HCT116 (cell line): ENCODE measurements around the gene SCN8A. TPM values are rescaled to one million over a fixed set of nuclear protein-coding genes. Genes with fewer than 3 reads are reported as not detected.

Source experiments
- ATAC-seq: fragments of 200-7000 bp; cut with Tn5 transposase; 2 replicates; pipeline ENCODE4 v1.9.1; 2020; ENCODE audit warnings: mild to moderate bottlenecking, moderate library complexity
- BruUV-seq: library from RNA; stranded (reverse); fragments of 400-500 nt; replicated peaks from 2 replicates; lab custom pipeline; 2021; lab: Mats Ljungman, UMichigan
- CTCF ChIA-PET: fragments of 300-600 bp; sonication (Branson Sonifier 250); formaldehyde crosslinking; loops from one replicate; lab custom pipeline; 2021; ENCODE audit warnings: antibody characterized with exemption; lab: Charles Lee
- POLR2A ChIA-PET: fragments of 300-600, 350-600 bp; sonication (Branson Sonifier 250); formaldehyde crosslinking; loops from one replicate; lab custom pipeline; 2021; ENCODE audit warnings: antibody characterized with exemption; lab: Charles Lee
- RAD21 ChIA-PET, 2 experiments: fragments of 300-600 bp; sonication (Branson Sonifier 250); formaldehyde crosslinking; loops; one replicate each; lab custom pipeline; 2023; ENCODE audit warnings: low total read pairs in 2 of 2; ENCODE audit not compliant: uncharacterized antibody in 2 of 2, unreplicated experiment in 2 of 2, low non-redundant PET in 1 of 2; lab: Charles Lee
- DNase-seq: peaks from one replicate; pipeline ENCODE4 v3.0.0-alpha.2; 2010; ENCODE audit warnings: low read depth, low spot score
- H2AFZ ChIP-seq: fragments of 200-600 bp; shearing (Covaris generic), sonication (generic); 2 replicates; pipeline ENCODE4 v1.6.1; 2017; ENCODE audit warnings: low read depth, mixed run types, mixed read lengths, antibody characterized with exemption, low read length; ENCODE audit not compliant: poor library complexity, severe bottlenecking
- H3K27ac ChIP-seq: 2 replicates; pipeline ENCODE4 v1.5.1; 2012; ENCODE audit warnings: low read depth, low read length
- H3K27me3 ChIP-seq: fragments of 200-600 bp; sonication (generic); 2 replicates; pipeline ENCODE4 v1.6.1; 2016; ENCODE audit warnings: mixed run types, low read length, mixed read lengths; ENCODE audit not compliant: insufficient read depth
- H3K36me3 ChIP-seq, 2 experiments: fragments of 200-500 bp in 1 of 2; fragments of 200-600 bp in 1 of 2; sonication (Bioruptor generic) in 1 of 2; sonication (generic) in 1 of 2; 2 replicates each; pipeline versions ENCODE4 v1.5.1 to v1.6.1; 2014 to 2016; ENCODE audit warnings: low read length in 2 of 2, inconsistent platforms in 1 of 2, mixed read lengths in 1 of 2, mixed run types in 1 of 2; ENCODE audit not compliant: insufficient read depth in 2 of 2, control insufficient read depth in 1 of 2
- H3K4me1 ChIP-seq, 2 experiments: fragments of 200-600 bp in 1 of 2; sonication (generic) in 1 of 2; 2 replicates each; pipeline versions ENCODE4 v1.5.1 to v1.6.1; 2012 to 2017; ENCODE audit warnings: low read length in 2 of 2, inconsistent platforms in 1 of 2, mild to moderate bottlenecking in 1 of 2, mixed read lengths in 1 of 2, mixed run types in 1 of 2, moderate library complexity in 1 of 2; ENCODE audit not compliant: insufficient read depth in 2 of 2, control insufficient read depth in 1 of 2
- H3K4me2 ChIP-seq: fragments of 200-600 bp; sonication (generic); 2 replicates; pipeline ENCODE4 v1.6.1; 2017; ENCODE audit warnings: mixed run types, low read length, mixed read lengths
- H3K4me3 ChIP-seq, 2 experiments: fragments of 200-600 bp in 1 of 2; sonication (generic) in 1 of 2; replicated peaks in 1 of 2; 2 replicates each; pipeline ENCODE4 v1.5.1; 2011 to 2016; ENCODE audit warnings: low read length in 2 of 2, control low read depth in 1 of 2, low read depth in 1 of 2, mild to moderate bottlenecking in 1 of 2, mixed read lengths in 1 of 2, mixed run types in 1 of 2
- H3K79me2 ChIP-seq: fragments of 200-600 bp; sonication (generic); 2 replicates; pipeline ENCODE4 v1.6.1; 2017; ENCODE audit warnings: mild to moderate bottlenecking, mixed run types, low read length, moderate library complexity, mixed read lengths; ENCODE audit not compliant: insufficient read depth
- H3K9ac ChIP-seq: fragments of 200-600 bp; sonication (generic); 2 replicates; pipeline ENCODE4 v1.6.1; 2016; ENCODE audit warnings: low read length, mixed read lengths
- H3K9me2 ChIP-seq: fragments of 200-600 bp; sonication (generic), shearing (Covaris generic); 2 replicates; pipeline ENCODE4 v1.6.1; 2017; ENCODE audit warnings: mixed run types, mild to moderate bottlenecking, moderate library complexity; ENCODE audit not compliant: insufficient read depth
- H3K9me3 ChIP-seq, 2 experiments: fragments of 200-500 bp in 1 of 2; fragments of 200-600 bp in 1 of 2; sonication (Bioruptor generic) in 1 of 2; sonication (generic) in 1 of 2; 2 replicates each; pipeline ENCODE4 v1.6.1; 2014 to 2017; ENCODE audit warnings: low read length in 2 of 2, mixed read lengths in 2 of 2, inconsistent platforms in 1 of 2, low read depth in 1 of 2, mild to moderate bottlenecking in 1 of 2, mixed run types in 1 of 2, moderate library complexity in 1 of 2; ENCODE audit not compliant: control insufficient read depth in 1 of 2, insufficient read depth in 1 of 2
- H4K20me1 ChIP-seq: fragments of 200-600 bp; sonication (generic), shearing (Covaris generic); 2 replicates; pipeline ENCODE4 v1.6.1; 2017; ENCODE audit warnings: mixed run types, mild to moderate bottlenecking, moderate library complexity; ENCODE audit not compliant: insufficient read depth
- CBX3 ChIP-seq: IDR thresholded peaks from 2 replicates; pipeline ENCODE4 v1.6.1; 2012; ENCODE audit warnings: low read depth
- CEBPB ChIP-seq: IDR thresholded peaks from 2 replicates; pipeline ENCODE4 v1.6.1; 2012; ENCODE audit warnings: low read depth
- EGR1 ChIP-seq: IDR thresholded peaks from 2 replicates; pipeline ENCODE4 v1.6.1; 2012; ENCODE audit warnings: low read depth
- ELF1 ChIP-seq: IDR thresholded peaks from 2 replicates; pipeline ENCODE4 v1.6.1; 2012; ENCODE audit warnings: low read depth, borderline replicate concordance
- EZH2 ChIP-seq: fragments of 200-600 bp; sonication (generic); IDR thresholded peaks from 2 replicates; pipeline ENCODE4 v1.6.1; 2017; ENCODE audit warnings: antibody characterized with exemption, mixed run types
- EZH2phosphoT487 ChIP-seq: fragments of 200-600 bp; IDR thresholded peaks from 2 replicates; pipeline ENCODE4 v1.6.1; 2018; ENCODE audit warnings: antibody characterized with exemption, borderline replicate concordance
- FOSL1 ChIP-seq: IDR thresholded peaks from 2 replicates; pipeline ENCODE4 v1.6.1; 2012; ENCODE audit warnings: low read depth
- JUND ChIP-seq: IDR thresholded peaks from 2 replicates; pipeline ENCODE4 v1.6.1; 2012
- POLR2A ChIP-seq: IDR thresholded peaks from 2 replicates; pipeline ENCODE4 v1.7.0; 2011; ENCODE audit warnings: borderline replicate concordance; ENCODE audit not compliant: insufficient read depth, insufficient read length; ENCODE audit errors: extremely low read depth
- RAD21 ChIP-seq: IDR thresholded peaks from 2 replicates; pipeline ENCODE4 v1.6.1; 2012; ENCODE audit warnings: low read depth, mild to moderate bottlenecking
- SIN3A ChIP-seq: IDR thresholded peaks from 2 replicates; pipeline ENCODE4 v1.6.1; 2012; ENCODE audit warnings: low read depth
- SP1 ChIP-seq: IDR thresholded peaks from 2 replicates; pipeline ENCODE4 v1.6.1; 2012; ENCODE audit warnings: low read depth
- SRF ChIP-seq: IDR thresholded peaks from 2 replicates; pipeline ENCODE4 v1.6.1; 2012; ENCODE audit warnings: low read depth
- TCF7L2 ChIP-seq: IDR thresholded peaks from 2 replicates; pipeline ENCODE4 v1.7.0; 2011; ENCODE audit warnings: borderline replicate concordance, inconsistent platforms; ENCODE audit not compliant: insufficient read depth, insufficient read length; ENCODE audit errors: extremely low read depth
- YY1 ChIP-seq: IDR thresholded peaks from 2 replicates; pipeline ENCODE4 v1.6.1; 2011; ENCODE audit warnings: low read length, low read depth, moderate library complexity, mild to moderate bottlenecking; ENCODE audit not compliant: insufficient replicate concordance; ENCODE audit errors: extremely low read depth
- ZFX ChIP-seq: fragments of 450-650 bp; IDR thresholded peaks from 2 replicates; pipeline ENCODE4 v1.6.1; 2017
- ZNF274 ChIP-seq: fragments of 200-500 bp; sonication (Bioruptor generic); IDR thresholded peaks from 2 replicates; pipeline ENCODE4 v1.6.1; 2014; ENCODE audit warnings: mild to moderate bottlenecking, low read depth, low read length, inconsistent platforms
- intact Hi-C: fragments of 100-400 bp; cut with micrococcal nuclease; formaldehyde crosslinking; loops from 2 replicates; pipeline ENCODE4 v1.10.0; 2022
- total RNA-seq: library from RNA; stranded (reverse); gene quantifications from one replicate; pipeline ENCODE4 v1.2.1, GENCODE V29; 2021; ENCODE audit not compliant: unreplicated experiment
- TF ChIP-seq, protein P1 (sequence below): IDR thresholded peaks from 2 replicates; pipeline ENCODE4 v1.6.1; 2012
- TF ChIP-seq, protein P2 (sequence below): IDR thresholded peaks from 2 replicates; pipeline ENCODE4 v1.6.1; 2011; ENCODE audit warnings: mild to moderate bottlenecking, low read length, moderate library complexity; ENCODE audit not compliant: insufficient replicate concordance; ENCODE audit errors: extremely low read depth

The SCN8A gene
- total RNA-seq, 1 experiment from 2014 or later: 7.1 TPM

DNA sequence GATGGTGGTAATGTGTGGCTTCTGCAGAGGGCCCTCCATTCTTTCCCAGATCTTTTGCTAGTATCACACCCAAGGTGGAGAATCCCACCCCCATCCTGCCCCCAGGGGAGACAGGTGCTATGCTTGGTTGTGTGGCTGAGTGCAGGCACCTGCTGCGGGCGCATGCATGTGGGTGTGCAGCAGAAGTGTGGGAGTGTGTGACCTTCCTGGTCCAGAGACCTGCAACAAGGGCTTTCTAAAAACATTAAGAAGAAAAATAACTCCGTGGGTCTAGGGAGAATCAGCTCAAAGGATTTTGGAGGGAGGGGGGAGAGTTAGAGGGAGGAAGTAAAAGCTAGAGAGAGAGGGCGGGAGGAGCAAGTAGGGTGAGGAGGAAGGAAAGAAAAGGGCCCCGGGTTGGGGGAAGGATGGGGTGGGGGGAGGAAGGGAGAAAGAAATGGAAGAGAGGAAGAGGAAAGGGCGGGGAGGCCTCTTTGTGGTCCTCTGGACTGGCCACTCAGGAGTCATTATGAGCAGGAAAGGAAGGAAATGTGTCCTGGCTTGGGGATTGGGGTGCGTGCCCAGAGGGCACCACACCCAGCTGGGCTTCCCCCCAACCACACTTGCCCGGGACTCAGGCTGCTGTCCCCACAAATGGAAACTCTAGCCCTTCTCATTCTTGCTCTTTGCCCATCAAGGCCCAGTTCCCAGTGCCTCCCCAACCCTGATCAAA, 260.5 kb downstream of the SCN8A start:
- ChIA-PET CTCF (no interaction called here), RAD21 (no interaction called here), POLR2A (no interaction called here)
- intact Hi-C loops: no loop called here
- Histone ChIP-seq H3K27ac (no peak overlapping the region), H3K36me3 (no peaks in the 10 kb centered on the region), H3K4me3 (no peak overlapping the region), H3K27me3 (no peaks in the 10 kb centered on the region), H2AFZ (no peak overlapping the region), H3K9ac (no peak overlapping the region), H3K9me2 (no peaks in the 10 kb centered on the region), H3K4me1 (peaks cover 0 to 7% of the 10 kb centered on the region in 2 experiments; a peak in 2 of 4 replicates), H4K20me1 (no peaks in the 10 kb centered on the region), H3K79me2 (no peaks in the 10 kb centered on the region), H3K9me3 (no peaks in the 10 kb centered on the region), H3K4me2 (no peak overlapping the region)
- no peak for TF ChIP-seq EZH2phosphoT487
- TF ChIP-seq TCF7L2: no peak
- TF ChIP-seq YY1: no peak
- TF ChIP-seq, protein P1, sequence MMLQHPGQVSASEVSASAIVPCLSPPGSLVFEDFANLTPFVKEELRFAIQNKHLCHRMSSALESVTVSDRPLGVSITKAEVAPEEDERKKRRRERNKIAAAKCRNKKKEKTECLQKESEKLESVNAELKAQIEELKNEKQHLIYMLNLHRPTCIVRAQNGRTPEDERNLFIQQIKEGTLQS: no peak
- no peak for TF ChIP-seq SRF
- TF ChIP-seq ZFX: no peak
- no peak for TF ChIP-seq EZH2
- no peak for TF ChIP-seq EGR1
- no peak for TF ChIP-seq ZNF274
- no peak for TF ChIP-seq JUND
- TF ChIP-seq FOSL1: no peak
- no peak for TF ChIP-seq RAD21
- TF ChIP-seq, protein P2, sequence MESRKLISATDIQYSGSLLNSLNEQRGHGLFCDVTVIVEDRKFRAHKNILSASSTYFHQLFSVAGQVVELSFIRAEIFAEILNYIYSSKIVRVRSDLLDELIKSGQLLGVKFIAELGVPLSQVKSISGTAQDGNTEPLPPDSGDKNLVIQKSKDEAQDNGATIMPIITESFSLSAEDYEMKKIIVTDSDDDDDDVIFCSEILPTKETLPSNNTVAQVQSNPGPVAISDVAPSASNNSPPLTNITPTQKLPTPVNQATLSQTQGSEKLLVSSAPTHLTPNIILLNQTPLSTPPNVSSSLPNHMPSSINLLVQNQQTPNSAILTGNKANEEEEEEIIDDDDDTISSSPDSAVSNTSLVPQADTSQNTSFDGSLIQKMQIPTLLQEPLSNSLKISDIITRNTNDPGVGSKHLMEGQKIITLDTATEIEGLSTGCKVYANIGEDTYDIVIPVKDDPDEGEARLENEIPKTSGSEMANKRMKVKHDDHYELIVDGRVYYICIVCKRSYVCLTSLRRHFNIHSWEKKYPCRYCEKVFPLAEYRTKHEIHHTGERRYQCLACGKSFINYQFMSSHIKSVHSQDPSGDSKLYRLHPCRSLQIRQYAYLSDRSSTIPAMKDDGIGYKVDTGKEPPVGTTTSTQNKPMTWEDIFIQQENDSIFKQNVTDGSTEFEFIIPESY: no peak
- TF ChIP-seq SIN3A: no peak
- no peak for TF ChIP-seq ELF1
- no peak for TF ChIP-seq CEBPB
- TF ChIP-seq SP1: no peak
- TF ChIP-seq CBX3: no peak
- no peak for TF ChIP-seq POLR2A
- DNase-seq (no peak), ATAC-seq (no peak)
- no TSS peak for BruUV-seq
